Prostate gland (tissue), 2 donors: ENCODE data around the gene IGLL5. TPM values are rescaled to one million over a fixed set of nuclear protein-coding genes. Genes with fewer than 3 reads are reported as not detected.
"Not testable (repeated sequence)": the region's sequence is repeated elsewhere in the genome, so short reads cannot be mapped to it uniquely, and the experiment has no call there.

Experiments
- DNase-seq: peaks from one replicate; pipeline ENCODE4 v3.0.0-alpha.2; 2019; ENCODE audit warnings: low spot score
- H3K27ac ChIP-seq, 2 donors: fragments of 200-600 bp; sonication (generic); 2 replicates each; pipeline ENCODE4 v1.5.1; 2017 to 2019
- H3K27me3 ChIP-seq: fragments of 200-600 bp; sonication (generic); replicated peaks from 2 replicates; pipeline ENCODE4 v1.5.1; 2019; ENCODE audit not compliant: insufficient read depth
- H3K36me3 ChIP-seq, 2 donors: fragments of 200-600 bp; sonication (generic); 1 replicate in 1 of 2; 2 replicates in 1 of 2; pipeline versions ENCODE4 v1.5.1 to v1.8.1; 2017 to 2019
- H3K4me1 ChIP-seq: fragments of 200-600 bp; sonication (generic); replicated peaks from 2 replicates; pipeline ENCODE4 v1.5.1; 2019
- H3K4me3 ChIP-seq, 2 donors: fragments of 200-600 bp; sonication (generic); 2 replicates each; pipeline ENCODE4 v1.5.1; 2017 to 2019
- H3K9me3 ChIP-seq: fragments of 200-600 bp; sonication (generic); 2 replicates; pipeline ENCODE4 v1.5.1; 2017
- POLR2A ChIP-seq: fragments of 450-650 bp; IDR thresholded peaks from one replicate; pipeline ENCODE4 v1.6.1; 2016; ENCODE audit warnings: antibody characterized with exemption, mild to moderate bottlenecking
- POLR2AphosphoS5 ChIP-seq: sonication (generic); formaldehyde crosslinking; IDR thresholded peaks from one replicate; pipeline ENCODE4 v1.6.1; 2017; ENCODE audit warnings: antibody characterized with exemption
- WGBS: methylation state at CpG from one replicate; pipeline ENCODE4 v1.1.5; 2018; 5-methylcytosine and 5-hydroxymethylcytosine counted together
- intact Hi-C: fragments of 100-400 bp; cut with DNase I; formaldehyde crosslinking; loops from one replicate; pipeline ENCODE4 v1.14.2; 2022
- total RNA-seq, 2 donors: library from RNA; depleted of rRNA; stranded (reverse); fragments of >200 nt; gene quantifications; one replicate each; pipeline ENCODE4 v1.1.0, GENCODE V29; 2016
- TF ChIP-seq, protein P1 (sequence below), 4 experiments: fragments of 200-600 bp in 2 of 4; fragments of 450-650 bp in 2 of 4; sonication (generic) in 2 of 4; IDR thresholded peaks; 1 replicate in 3 of 4; 2 replicates in 1 of 4; pipeline ENCODE4 v1.5.1; 2016 to 2019; ENCODE audit warnings: antibody characterized with exemption in 4 of 4, mild to moderate bottlenecking in 2 of 4, moderate library complexity in 2 of 4

Gene IGLL5
- total RNA-seq, 2 donors from 2014 or later = not detected

DNA sequence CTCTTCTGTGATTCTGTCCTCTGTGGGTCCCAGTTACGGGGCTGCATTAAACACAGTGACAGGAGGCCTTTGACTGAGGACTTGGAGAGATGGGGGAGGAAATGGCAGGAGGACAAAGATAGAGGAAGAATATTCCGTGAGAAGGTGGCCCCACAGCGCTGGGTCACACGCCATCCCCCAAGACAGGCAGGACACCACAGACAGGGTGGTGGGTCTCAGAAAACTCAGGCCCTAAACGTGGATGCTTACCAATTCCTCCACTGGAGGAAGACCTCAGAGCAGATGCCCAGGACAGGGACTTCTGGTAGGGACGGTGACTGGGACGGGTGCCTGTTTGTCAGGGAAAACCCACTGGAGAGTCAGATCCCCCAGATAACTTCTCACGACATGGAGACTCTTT, 34.0 kb downstream of the IGLL5 start:
- Histone ChIP-seq H3K4me1 (peaks cover 4% of the 10 kb centered on the region), H3K4me3 (no peak overlapping the region), H3K36me3 (no peaks in the 10 kb centered on the region), H3K9me3 (no peaks in the 10 kb centered on the region), H3K27ac (no peak overlapping the region), H3K27me3 (no peaks in the 10 kb centered on the region)
- intact Hi-C loops = no loop called here
- no peak for DNase-seq
- TF ChIP-seq, protein P1, sequence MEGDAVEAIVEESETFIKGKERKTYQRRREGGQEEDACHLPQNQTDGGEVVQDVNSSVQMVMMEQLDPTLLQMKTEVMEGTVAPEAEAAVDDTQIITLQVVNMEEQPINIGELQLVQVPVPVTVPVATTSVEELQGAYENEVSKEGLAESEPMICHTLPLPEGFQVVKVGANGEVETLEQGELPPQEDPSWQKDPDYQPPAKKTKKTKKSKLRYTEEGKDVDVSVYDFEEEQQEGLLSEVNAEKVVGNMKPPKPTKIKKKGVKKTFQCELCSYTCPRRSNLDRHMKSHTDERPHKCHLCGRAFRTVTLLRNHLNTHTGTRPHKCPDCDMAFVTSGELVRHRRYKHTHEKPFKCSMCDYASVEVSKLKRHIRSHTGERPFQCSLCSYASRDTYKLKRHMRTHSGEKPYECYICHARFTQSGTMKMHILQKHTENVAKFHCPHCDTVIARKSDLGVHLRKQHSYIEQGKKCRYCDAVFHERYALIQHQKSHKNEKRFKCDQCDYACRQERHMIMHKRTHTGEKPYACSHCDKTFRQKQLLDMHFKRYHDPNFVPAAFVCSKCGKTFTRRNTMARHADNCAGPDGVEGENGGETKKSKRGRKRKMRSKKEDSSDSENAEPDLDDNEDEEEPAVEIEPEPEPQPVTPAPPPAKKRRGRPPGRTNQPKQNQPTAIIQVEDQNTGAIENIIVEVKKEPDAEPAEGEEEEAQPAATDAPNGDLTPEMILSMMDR (IDR thresholded peaks at IDR 0.05) = no peak
- TF ChIP-seq POLR2AphosphoS5 (no peak), POLR2A (no peak)
- 87% methylated on average over 8 of the region's 8 CpGs for WGBS

DNA sequence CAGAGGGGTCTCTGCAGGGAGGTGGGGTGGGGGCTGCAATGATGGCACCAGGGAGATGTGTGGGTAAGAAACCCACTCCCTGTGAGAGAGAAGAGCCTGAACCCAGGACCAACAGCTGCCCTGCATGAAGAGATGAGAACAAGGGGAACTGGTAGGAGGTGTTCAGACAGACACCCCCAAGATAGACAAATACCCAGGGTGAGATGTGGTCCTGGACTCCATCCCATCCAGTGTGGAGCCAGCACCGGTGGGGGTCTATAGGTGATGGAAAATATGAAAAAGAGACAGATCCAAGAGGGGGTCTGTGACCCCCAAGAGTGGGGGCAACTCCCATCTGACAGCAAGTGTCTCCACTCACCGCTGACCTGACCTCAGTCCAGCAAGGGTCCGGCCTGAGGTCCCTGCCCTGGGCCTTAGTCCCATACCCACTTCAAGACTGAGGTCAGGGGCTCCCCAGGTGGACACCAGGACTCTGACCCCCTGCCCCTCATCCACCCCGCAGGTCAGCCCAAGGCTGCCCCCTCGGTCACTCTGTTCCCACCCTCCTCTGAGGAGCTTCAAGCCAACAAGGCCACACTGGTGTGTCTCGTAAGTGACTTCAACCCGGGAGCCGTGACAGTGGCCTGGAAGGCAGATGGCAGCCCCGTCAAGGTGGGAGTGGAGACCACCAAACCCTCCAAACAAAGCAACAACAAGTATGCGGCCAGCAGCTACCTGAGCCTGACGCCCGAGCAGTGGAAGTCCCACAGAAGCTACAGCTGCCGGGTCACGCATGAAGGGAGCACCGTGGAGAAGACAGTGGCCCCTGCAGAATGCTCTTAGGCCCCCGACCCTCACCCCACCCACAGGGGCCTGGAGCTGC, 34.7 kb downstream of the IGLL5 start:
- H3K4me3 ChIP-seq, H3K27me3 ChIP-seq, H3K27ac ChIP-seq, intact Hi-C loops, H3K36me3 ChIP-seq, DNase-seq, H3K4me1 ChIP-seq, H3K9me3 ChIP-seq: not testable (repeated sequence)
- 93% methylated on average over 16 of the region's 16 CpGs for WGBS

DNA sequence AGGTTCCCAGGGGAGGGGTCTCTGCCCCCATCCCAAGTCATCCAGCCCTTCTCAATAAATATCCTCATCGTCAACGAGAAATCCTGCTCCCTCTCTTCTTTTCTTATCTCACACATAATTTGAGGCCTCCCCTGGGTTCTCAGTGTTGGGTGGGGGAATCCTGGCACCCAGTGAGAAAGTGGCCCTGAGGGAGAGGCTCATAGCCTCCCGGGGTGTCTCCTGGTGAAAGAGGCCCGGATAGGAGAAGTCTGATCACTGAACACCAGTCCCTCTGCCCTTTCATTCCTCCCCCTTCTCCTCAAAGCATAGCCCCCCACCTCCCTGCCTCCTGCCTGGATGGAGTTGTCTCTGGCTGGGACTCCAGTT, 35.3 kb downstream of the IGLL5 start:
- 83% methylated on average over 4 of the region's 4 CpGs for WGBS

DNA sequence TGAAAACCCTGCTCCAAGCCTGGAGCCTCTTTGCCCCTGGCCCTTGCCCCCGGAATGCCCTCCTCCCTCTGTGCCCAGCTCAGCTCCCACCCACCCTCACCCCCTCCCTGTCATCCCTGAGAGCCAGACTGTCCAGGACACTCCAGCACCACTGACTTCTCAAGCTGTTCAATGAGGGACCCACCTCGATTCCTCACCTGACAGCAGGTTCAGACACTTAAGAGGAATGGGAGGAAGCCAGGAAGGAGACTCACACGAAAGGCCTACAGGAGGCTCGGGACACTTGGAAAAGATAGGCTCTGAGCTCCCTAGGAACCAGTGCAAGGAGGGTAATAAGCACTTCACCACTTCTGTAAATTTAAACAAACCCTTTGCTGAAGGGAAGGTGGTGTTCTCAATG, 35.8 kb downstream of the IGLL5 start:
- Histone ChIP-seq H3K27me3 (no peaks in the 10 kb centered on the region), H3K36me3 (no peaks in the 10 kb centered on the region), H3K4me1 (peaks cover 4% of the 10 kb centered on the region), H3K4me3 (no peak overlapping the region), H3K27ac (no peak overlapping the region), H3K9me3 (no peaks in the 10 kb centered on the region)
- intact Hi-C loops = no loop called here
- TF ChIP-seq POLR2A = no peak
- no peak for TF ChIP-seq POLR2AphosphoS5
- TF ChIP-seq, protein P1 (IDR thresholded peaks at IDR 0.05) = no peak
- 89% methylated on average over 4 of the region's 4 CpGs for WGBS
- no peak for DNase-seq

More for the DNA sequence above, 35.3 kb downstream of the IGLL5 start:
- TF ChIP-seq POLR2A (no peak), POLR2AphosphoS5 (no peak)
- TF ChIP-seq, protein P1 (IDR thresholded peaks at IDR 0.05) = no peak
- Histone ChIP-seq H3K27me3 (no peaks in the 10 kb centered on the region), H3K4me1 (peaks cover 4% of the 10 kb centered on the region), H3K27ac (no peak overlapping the region), H3K4me3 (no peak overlapping the region), H3K36me3 (no peaks in the 10 kb centered on the region), H3K9me3 (no peaks in the 10 kb centered on the region)
- intact Hi-C loops = no loop called here
- no peak for DNase-seq

DNA sequence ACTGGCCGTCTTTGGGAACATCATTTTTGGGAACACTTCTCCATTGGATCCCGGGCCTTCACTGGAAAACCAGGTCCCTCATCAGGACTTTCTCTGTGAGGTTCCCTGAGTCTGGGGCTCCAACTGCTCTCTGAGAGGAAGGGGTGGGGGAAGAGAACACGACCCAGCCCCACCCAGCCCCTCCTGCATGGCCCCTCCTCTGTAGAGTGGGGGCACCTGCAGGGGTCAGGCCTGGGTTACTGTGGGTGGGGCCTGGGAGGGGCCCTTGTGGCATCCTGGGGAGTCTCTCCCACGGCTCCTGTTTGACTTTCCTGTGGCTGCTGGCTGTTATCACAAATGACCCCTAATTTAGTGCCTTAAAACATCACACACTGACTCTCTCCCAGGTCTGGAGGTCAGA, 36.3 kb downstream of the IGLL5 start:
- Histone ChIP-seq H3K27me3 (no peaks in the 10 kb centered on the region), H3K9me3 (no peaks in the 10 kb centered on the region), H3K36me3 (no peaks in the 10 kb centered on the region), H3K4me3 (no peak overlapping the region), H3K4me1 (peaks cover 4% of the 10 kb centered on the region), H3K27ac (no peak overlapping the region)
- no peak for DNase-seq
- 78% methylated on average over 4 of the region's 4 CpGs for WGBS
- intact Hi-C loops = no loop called here
- TF ChIP-seq POLR2AphosphoS5 = no peak
- TF ChIP-seq, protein P1 (IDR thresholded peaks at IDR 0.05) = no peak
- no peak for TF ChIP-seq POLR2A
